ENCODE data around the gene B3GNT2.

DNA sequence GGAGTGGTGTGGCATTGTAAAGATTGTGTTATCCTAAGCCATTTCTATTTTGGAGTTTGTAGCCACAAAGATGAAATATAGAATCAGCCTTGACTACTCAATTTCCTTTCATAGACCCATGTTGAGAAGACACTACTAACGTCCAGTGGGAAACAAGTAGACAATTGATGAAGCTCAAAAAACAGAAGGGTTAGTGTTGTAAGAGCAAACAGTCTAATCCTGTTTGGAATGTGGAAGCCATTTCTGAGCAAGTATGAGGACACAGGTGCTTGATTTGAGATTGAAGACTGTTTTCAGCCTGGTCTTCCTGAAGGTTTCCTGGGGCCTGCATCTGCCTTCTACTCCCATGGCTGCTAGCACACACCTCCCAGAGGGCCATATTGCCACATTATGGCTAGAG, 29.1 kb downstream of the B3GNT2 start:
- no peak for TF ChIP-seq TAF1 (IDR thresholded peaks at IDR 0.05; ENCODE audit: control insufficient read depth, extremely low read depth, insufficient read depth, low read length, severe bottlenecking)
- TF ChIP-seq JUND (IDR thresholded peaks at IDR 0.05; ENCODE audit: borderline replicate concordance, low read depth, low read length) = no peak
- no peak for TF ChIP-seq JUND (tag; IDR thresholded peaks at IDR 0.05; ENCODE audit: borderline replicate concordance, low read depth, low read length)
- TF ChIP-seq YY1 (IDR thresholded peaks at IDR 0.05; ENCODE audit: borderline replicate concordance in 1 of 3, control insufficient read depth in 1 of 3, extremely low read depth in 1 of 3, insufficient read depth in 3 of 3, insufficient read length in 1 of 3, insufficient replicate concordance in 2 of 3, low read depth in 1 of 3, low read length in 2 of 3) = no peak
- no peak for TF ChIP-seq JUN (IDR thresholded peaks at IDR 0.05; ENCODE audit: borderline replicate concordance, low read depth, low read length)
- TF ChIP-seq JUN (CRISPR knock-in tag; IDR thresholded peaks at IDR 0.05; ENCODE audit: borderline replicate concordance) = no peak
- no peak for TF ChIP-seq FOXM1 (IDR thresholded peaks at IDR 0.05; ENCODE audit: low read depth)
- TF ChIP-seq FOXM1 (CRISPR knock-in tag; IDR thresholded peaks at IDR 0.05; ENCODE audit: low read depth) = no peak
- TF ChIP-seq, protein P1, sequence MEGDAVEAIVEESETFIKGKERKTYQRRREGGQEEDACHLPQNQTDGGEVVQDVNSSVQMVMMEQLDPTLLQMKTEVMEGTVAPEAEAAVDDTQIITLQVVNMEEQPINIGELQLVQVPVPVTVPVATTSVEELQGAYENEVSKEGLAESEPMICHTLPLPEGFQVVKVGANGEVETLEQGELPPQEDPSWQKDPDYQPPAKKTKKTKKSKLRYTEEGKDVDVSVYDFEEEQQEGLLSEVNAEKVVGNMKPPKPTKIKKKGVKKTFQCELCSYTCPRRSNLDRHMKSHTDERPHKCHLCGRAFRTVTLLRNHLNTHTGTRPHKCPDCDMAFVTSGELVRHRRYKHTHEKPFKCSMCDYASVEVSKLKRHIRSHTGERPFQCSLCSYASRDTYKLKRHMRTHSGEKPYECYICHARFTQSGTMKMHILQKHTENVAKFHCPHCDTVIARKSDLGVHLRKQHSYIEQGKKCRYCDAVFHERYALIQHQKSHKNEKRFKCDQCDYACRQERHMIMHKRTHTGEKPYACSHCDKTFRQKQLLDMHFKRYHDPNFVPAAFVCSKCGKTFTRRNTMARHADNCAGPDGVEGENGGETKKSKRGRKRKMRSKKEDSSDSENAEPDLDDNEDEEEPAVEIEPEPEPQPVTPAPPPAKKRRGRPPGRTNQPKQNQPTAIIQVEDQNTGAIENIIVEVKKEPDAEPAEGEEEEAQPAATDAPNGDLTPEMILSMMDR (IDR thresholded peaks at IDR 0.05 in 2 of 3, conservative IDR thresholded peaks at IDR 0.05 in 1 of 3; ENCODE audit: insufficient read depth in 2 of 3, low read depth in 1 of 3, low read length in 3 of 3) = no peak
- TF ChIP-seq MXI1 (IDR thresholded peaks at IDR 0.05; ENCODE audit: low read depth, low read length) = no peak
- no peak for TF ChIP-seq NR2F6 (CRISPR knock-in tag; IDR thresholded peaks at IDR 0.05)
- no peak for TF ChIP-seq U2AF1 (optimal IDR thresholded peaks at IDR 0.05; ENCODE audit: low read depth, low read length)
- TF ChIP-seq MYC (IDR thresholded peaks at IDR 0.05; ENCODE audit: low read depth, low read length) = no peak
- no peak for TF ChIP-seq MYC (CRISPR knock-in tag; IDR thresholded peaks at IDR 0.05; ENCODE audit: borderline replicate concordance, low read depth)
- TF ChIP-seq, protein P2, sequence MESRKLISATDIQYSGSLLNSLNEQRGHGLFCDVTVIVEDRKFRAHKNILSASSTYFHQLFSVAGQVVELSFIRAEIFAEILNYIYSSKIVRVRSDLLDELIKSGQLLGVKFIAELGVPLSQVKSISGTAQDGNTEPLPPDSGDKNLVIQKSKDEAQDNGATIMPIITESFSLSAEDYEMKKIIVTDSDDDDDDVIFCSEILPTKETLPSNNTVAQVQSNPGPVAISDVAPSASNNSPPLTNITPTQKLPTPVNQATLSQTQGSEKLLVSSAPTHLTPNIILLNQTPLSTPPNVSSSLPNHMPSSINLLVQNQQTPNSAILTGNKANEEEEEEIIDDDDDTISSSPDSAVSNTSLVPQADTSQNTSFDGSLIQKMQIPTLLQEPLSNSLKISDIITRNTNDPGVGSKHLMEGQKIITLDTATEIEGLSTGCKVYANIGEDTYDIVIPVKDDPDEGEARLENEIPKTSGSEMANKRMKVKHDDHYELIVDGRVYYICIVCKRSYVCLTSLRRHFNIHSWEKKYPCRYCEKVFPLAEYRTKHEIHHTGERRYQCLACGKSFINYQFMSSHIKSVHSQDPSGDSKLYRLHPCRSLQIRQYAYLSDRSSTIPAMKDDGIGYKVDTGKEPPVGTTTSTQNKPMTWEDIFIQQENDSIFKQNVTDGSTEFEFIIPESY (CRISPR knock-in tag; IDR thresholded peaks at IDR 0.05) = no peak

All from K562 (cell line).